Lower leg skin (tissue), 3 donors: ENCODE measurements around the gene EEF2K.

ENCODE experiments used
- CTCF ChIP-seq, 3 donors: fragments of 450-650 bp; IDR thresholded peaks; one replicate each; pipeline ENCODE4 v1.5.1; 2016; ENCODE audit warnings: antibody characterized with exemption in 3 of 3, mild to moderate bottlenecking in 3 of 3, moderate library complexity in 2 of 3
- POLR2A ChIP-seq, 2 donors: fragments of 450-650 bp; IDR thresholded peaks; one replicate each; pipeline ENCODE4 v1.6.1; 2016 to 2017; ENCODE audit warnings: antibody characterized with exemption in 2 of 2, mild to moderate bottlenecking in 1 of 2, moderate library complexity in 1 of 2

- TF ChIP-seq POLR2A (IDR thresholded peaks at IDR 0.05): no peak
- TF ChIP-seq CTCF (IDR thresholded peaks at IDR 0.05): no peak
Observed at GRCh38 chr16:22233037-22233372, 26.9 kb downstream of the EEF2K start.
